Heart left ventricle (tissue), 13 donors: ENCODE data around the gene RDH14.

Experiments used
- CTCF ChIP-seq, 12 donors: fragments of 200-600 bp; sonication (generic) in 4 of 12; IDR thresholded peaks; one replicate each; pipeline versions ENCODE4 v1.5.0 to v1.8.0; 2018 to 2022; ENCODE audit warnings: antibody characterized with exemption in 12 of 12, mild to moderate bottlenecking in 5 of 12
- POLR2A ChIP-seq, 2 donors: fragments of 450-650 bp; IDR thresholded peaks; one replicate each; pipeline ENCODE4 v1.6.1; 2017; ENCODE audit warnings: antibody characterized with exemption in 2 of 2, mild to moderate bottlenecking in 2 of 2, moderate library complexity in 2 of 2
- donor health status: ischemic (EF 13 %, LVEDD 7.1; RV severe dilation, severe dysfunction).
- donor health status: DM: no; HTN: yes; CAD: no.
- donor health status: DM: no; HTN: no; CAD: no.
- donor health status: ischemic (EF 25% LVEDD 6.9; RV normal size, moderate dysfunction).
- donor health status: ischemic (EF 25% LVEDD 5.7; RV mildly dilated, moderate dysfunction).
- donor health status: ischemic (EF 35%, LVEDD 5.7; RV mildly dilated, moderate dysfunction).
- donor health status: nonischemic (EF 11% LVEDD 7.7; RV severe dilation, severe dysfunction).
- donor health status: DM: yes; HTN: yes; CAD: no.
- donor health status: PGD.
- donor health status: ischemic (EF 29% LVEDD 5.4; RV normal size, mild dysfunction).
- donor health status: nonischemic (EF 23%, LVEDD 6.1; RV moderate dilation, normal function).

- TF ChIP-seq CTCF (IDR thresholded peaks at IDR 0.05) (no peak), POLR2A (IDR thresholded peaks at IDR 0.05) (no peak)
These were observed 11.4 kb downstream of the RDH14 start for GRCh38 chr2:18549083-18549482.
